Activated gamma-delta T cell treated with Interleukin-2 at 50 U/mL for 16 hours (primary cell): Measurements from ENCODE around the gene YPEL1.
"Not testable (repeated sequence)": the region's sequence is repeated elsewhere in the genome, so short reads cannot be mapped to it uniquely, and the experiment has no call there.

Experiments used
- DNase-seq: peaks from one replicate; pipeline ENCODE4 v3.0.0-alpha.2; 2020

YPEL1 gene

DNA sequence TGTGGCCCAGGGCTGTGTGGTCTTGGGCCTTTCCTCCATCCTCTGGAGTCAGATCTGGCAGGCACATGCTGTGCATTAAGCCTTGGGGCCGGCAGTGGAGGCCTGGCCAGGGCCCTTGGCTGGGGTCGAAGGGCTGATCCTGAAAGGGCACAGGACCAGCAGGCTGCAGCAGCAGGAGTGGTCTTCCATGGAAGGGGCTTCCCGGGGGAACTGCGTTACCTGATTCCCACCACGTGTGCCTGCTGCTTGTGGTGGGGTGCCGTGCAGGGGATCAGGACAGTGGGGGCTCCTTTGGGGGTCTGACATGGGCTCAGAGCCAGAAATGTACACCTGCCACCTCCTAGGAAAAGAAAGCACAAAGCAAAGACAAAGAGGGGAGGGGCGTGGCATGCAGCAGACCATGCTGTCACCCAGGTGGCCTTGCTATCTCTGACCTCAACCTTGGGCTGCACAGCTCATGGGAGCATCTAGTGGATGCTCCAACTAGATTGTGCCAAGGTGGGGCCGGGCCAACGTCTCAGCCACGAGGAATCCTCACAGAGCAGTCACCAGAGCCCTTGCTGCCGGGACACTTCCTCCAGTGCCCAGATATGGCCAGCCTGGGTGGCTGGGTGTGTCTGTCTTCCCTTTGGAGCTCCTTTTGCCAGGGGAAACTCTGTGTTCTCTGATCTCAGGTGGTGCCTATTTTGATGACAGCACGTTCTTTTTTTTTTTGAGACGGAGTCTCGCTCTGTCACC is 17.9 kb upstream of the YPEL1 start:
- DNase-seq = no peak

DNA sequence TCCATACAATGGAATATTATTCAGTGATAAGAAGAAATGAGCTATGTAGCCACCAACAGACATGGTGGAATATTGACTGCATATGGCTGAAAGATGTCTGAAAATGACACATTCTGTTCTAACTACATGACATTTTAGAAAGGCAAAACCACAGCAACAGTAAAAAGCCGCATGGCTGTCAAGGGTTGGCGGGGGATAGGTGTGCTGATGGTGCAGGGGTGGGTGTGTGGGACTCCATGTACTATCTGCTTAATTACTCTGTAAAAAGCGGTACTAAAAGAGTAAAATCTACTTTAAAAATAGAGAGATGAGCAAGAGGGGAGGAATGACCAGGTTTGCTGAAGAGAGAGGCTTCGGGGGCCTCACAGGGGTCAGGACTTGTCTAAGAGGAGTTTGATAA is 16.7 kb upstream of the YPEL1 start:
- DNase-seq = no peak

DNA sequence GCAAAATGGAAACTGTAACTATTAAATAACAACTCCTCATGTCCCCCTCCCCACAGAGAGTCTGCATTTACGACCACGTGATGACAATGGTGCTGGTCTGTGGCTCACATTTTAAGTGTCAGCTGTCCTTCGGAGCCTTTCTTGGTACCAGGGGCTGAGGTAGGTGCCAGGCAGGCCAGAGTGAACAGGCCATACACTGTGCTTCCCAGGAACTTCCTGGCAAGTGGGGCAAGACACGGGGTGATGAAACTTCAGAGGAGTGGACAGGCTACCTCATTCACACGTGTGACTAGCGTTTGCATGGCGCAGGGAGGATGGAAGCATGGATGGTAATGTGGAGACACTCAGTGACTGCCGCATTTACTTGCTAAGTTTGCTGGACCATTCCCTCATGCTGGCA is 10.4 kb upstream of the YPEL1 start:
- DNase-seq = no peak

DNA sequence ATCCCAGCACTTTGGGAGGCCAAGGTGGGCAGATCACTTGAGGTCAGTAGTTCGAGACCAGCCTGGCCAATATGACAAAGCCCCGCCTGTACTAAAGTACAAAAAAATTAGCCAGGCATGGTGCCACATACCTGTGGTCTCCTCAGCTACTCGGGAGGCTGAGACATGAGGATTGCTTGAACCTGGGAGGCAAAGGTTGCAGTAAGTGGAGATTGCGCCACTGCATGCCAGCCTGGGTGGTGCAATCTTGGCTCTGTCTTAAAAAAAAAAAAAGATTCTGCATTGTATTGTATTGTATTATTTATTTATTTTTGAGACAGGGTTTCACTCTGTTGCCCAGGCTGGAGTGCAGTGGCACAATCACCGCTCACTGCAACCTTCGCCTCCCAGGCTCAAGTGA is 9.3 kb upstream of the YPEL1 start:
- not testable (repeated sequence) for DNase-seq

DNA sequence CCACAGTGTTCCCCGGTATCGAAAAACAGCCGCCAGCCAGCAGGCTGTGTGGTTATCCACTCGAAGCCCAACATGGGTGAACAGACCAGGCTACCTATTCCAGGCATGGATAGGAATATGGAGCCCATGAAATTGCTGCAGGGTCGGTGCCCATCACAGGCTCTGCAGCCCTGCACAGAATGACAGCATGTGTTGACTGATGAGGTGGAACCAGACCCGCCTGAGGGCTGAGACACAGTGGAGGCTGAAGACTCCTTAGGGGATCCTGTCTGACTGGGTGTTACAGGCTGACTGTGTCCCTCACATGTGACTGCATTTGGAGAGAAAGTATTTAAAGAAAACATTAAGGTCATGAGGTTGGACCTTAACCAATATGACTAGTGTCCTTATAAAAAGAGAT is 6.2 kb upstream of the YPEL1 start:
- no peak for DNase-seq

DNA sequence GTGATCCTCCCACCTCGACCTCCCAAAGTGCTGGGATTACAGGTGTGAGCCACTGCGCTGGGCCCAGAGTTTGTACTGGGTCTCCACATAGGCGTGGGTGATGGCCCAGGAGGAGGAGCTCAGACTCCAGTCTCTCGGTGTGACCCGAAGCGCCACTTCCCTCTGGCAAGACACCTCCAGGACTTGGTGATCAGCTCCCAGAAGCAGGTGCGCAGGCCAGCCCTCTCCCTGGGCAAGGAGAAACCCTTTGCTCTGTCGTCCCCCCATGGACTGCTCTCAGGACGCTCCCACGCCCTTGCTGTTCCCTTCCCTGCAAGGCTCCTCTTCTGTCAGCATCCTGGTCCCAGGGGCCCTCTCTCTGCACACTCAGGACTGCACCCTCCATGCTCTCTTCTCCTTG is 5.5 kb upstream of the YPEL1 start:
- no peak for DNase-seq

DNA sequence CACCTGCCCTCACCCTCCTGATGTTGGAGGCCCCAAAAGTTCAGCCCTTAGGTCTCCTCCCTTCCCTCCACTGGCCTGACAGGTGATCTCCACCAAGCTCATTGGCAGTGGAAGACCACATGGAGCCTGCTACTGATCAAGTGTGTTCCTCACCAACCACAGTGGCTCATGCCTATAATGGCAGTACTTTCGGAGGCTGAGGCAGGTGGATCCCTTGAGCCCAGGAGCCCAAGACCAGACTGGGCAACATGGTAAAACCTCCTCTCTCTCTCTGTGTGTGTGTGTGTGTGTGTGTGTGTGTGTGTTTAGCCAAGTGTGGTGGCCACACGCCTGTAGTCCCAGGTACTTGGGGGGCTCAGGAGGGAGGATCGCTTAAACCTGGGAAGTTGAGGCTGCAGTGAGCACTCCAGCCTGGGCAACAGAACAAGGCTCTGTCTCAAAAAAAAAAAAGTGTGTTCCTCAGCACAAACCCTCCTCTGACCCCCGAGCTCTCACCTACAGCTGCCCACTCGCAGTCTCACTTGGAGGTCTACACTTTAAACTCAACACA is 4.3 kb upstream of the YPEL1 start:
- DNase-seq = no peak

DNA sequence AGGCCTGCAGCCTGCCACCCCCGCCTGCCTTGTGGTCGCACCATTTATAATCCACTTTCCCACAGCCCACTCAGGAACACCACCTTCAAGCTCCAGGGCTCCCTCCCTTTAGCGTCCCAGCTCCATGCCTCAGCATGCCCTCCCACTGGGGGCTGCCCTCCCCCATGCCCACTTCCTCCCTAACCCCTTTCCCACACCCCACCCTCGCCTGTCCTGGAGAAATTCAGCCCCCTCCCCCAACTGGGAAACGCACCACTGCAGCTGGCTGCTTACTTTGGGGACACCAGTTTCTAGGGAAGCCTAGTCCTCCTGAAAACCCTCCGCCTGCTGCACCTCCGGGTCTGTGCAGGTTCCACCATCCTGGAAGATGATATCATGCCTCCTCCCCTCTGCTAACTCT is 3.4 kb upstream of the YPEL1 start:
- DNase-seq = no peak

DNA sequence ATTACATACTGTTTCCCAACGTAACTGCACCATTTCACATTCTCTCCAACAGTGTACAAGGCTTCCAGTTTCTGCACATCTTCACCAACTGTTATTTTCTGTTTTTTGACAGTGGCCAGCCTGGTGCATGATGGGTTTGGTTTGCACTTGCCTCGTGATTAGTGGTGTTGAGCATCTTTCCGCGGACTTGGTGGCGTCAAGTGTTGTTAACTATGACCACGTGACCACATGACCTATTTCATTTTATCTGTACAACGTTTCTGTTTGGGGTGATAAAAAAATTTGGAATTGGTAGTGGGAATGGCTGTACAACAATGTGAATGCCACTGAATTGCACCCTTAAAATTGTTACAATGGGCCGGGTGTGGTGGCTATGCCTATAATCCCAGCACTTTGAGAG is 2.5 kb upstream of the YPEL1 start:
- DNase-seq = no peak

DNA sequence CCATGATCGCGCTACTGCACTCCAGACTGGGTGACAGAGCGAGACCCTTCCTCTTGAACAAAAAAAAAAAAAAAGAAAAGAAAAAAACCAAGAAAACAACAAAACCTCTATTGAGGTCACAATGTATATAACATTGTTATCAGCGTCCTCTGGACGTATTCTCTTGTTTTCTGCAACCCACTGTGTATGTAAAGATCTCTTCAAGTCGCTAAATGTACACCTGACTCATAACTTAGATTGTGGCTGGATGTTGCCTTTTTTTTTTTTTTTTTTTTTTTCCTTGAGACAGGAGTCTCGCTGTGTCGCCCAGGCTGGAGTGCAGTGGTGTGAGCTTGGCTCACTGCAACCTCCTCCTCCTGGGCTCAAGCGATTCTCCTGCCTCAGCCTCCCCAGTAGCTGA is 1.4 kb upstream of the YPEL1 start:
- no peak for DNase-seq

DNA sequence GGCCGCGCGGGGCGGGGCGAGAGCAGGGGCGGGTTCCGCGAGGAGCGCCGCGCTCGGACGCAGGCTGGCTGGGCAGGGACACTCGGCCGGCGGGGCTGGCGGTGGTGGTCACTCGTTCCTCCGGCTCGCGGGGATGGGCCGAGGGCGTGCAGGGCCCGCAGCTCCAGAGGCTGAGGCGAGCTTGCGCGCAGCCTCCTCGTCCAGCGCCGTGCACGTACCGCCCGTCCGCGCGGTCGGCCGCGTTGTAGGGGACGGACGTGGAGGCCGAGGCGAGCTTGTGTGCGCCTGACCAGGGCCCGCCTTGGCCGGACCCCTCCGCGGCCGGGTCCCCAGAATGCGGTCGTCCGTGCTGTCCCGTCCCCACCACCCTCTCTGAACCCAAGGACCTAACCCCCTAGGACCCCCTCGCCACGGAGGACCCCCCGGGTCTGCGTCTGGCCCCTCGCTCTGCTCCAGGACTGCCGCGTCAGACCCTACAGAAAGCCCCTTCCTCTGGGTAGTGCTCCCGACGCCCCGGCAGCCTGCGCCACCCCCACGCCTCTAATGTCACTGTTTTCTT is 569 bp upstream of the YPEL1 start:
- no peak for DNase-seq

DNA sequence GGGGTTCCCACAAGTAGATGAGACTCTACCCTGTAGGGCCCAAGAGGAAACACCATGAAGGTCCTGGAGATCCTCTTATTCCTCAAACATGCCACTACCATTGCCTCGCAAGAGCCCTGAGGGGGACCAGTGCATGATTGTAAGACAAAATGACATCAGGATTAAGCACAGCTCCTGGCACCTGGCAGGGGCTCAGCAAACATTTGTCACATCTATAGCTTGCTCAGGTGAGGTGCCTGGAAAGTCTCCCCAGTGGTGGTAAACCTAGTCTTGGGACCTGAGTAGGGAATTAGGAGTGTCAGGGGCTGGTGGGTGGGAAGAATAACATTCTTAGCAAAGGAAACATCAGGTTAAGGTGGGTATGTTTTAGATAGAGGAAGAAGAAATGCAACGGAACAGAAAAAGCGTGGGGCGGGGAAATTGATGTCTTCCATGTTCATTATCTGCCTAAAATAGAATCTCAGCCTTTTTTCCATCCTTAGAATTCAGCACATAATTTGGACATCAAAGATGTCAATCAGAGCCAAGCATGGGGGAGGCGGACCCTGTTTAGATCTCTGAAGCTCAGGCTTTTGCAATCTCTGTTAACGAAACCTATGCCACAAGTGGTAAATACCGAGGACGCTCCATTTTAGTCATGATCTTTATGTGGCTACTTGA is 924 bp downstream of the YPEL1 start:
- peak; percentile 10 for DNase-seq

DNA sequence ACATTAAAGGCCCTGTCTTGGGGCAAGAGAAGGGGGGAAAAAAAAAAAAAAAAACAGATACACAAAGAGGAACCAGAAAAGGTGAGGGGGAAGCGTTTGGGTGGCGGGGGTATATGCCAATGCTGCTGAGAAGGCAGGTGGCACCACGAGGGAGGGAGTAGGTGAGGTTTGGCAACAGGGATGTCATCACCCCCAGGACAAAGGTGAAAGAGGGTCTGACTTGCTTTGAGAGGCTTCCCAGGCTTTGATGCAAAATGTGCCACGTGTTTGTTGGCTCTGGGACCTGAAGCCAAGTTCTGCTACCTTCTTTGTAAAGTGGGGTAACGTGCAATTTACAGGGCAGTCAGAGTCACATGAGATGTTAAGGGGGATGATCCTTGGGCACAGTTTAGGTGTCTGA is 4.1 kb downstream of the YPEL1 start:
- DNase-seq = no peak

DNA sequence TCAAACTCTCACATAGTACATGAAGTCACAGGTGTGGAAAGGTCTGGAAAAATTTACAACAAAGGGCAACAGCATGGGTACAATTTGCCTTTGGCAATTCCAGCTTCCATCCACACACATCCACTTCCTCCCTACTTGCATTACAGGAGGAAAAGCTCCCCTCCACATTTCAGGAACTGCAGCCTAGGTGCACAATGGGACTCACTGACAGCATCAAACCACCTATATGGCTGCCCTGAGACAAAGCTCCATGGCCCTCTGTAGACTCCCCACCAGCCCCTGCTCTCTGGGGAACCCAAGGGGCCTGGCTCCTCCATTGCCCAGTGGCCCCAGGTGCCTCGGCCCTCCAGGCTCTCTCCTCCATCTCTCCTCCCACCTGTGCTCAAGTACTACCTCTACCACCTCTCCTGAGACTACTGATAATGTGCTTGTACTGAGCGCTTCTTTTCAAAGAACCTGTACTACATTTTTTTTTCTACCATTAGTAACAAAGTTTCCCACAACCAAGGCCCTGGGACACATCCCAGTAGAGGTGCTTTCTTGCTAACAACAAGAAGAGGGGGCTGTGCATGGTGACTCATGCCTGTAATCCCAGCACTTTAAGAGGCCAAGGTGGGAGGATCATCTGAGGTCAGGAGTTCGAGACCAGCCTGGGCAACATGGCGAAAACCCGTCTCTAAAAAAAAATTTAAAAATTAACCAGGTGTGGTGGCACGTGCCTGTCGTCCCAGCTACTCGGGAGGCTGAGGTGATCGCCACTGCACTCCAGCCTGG is 4.9 kb downstream of the YPEL1 start:
- DNase-seq = no peak

DNA sequence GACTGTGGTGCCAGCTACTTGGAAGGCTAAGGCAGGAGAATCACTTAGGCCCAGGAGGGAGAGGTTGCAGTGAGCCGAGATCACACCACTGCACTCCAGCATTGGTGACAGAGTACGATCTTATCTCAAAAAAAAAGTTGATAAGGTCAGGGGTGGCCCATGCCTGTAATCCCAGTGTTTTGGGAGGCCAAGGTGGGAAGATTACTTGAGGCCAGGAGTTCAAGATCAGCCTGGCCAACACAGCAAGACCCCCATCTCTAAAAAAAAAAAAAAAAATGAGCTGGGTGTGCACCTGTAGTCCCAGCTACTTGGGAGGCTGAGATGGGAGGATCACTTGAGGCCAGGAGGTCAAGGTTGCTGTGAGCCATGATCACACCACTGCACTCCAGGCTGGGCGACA is 6.4 kb downstream of the YPEL1 start:
- DNase-seq = not testable (repeated sequence)

DNA sequence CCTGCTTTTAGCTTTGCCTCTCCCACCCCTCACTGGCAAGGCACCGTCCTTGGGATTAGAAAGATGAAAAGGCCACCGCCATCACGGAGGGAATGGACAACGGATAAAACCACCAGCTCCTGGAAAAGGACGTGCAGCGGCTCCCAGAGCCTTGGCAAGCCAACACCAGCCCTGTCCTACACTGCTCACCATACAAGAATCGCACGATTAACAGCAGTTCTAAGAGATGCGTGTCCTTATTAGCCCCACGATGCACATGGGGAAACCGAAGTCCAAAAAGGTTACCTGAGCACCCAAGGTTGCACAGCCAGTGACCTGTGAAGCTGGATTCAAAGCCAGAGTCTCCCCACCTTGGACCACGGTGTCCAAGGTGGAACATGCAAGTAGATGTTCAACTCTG is 7.3 kb downstream of the YPEL1 start:
- no peak for DNase-seq

DNA sequence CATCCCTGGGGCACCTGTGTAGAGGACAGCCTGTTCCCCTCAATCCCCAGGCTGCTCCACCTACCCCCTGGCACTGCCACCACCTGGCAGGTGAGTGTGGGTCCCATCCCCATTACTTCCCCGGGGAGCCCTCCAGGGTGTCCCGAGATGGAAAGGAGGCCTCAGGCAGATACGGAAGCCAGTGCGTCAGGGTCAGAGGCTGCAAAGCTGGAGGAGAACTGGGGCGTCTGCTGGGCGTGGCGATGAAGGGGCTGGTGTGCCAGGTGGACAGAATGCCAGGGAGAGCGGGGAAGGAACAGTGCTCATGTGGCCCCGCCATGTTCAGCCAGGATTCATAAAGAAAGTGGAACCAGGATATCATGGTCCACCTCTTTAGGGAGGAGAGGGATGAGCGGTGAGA is 7.8 kb downstream of the YPEL1 start:
- no peak for DNase-seq

DNA sequence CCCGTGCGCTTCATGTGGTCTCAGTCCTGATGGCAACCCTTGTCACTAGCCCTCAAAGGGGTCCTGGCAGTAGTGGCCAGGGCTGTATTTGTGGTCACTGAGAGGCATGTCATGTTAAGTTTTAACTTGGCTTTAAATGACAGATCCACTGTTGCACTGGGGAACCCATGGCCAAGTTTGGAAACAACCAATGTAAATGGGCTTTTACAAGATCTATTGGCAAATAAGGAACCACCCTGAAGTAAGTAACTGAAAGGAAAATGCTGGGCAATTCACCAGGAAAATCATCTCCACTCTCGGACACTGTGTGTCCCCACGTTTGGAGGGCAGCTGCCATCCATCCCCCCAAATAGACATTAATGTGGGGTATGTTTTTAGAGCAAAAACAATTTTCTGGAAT is 8.4 kb downstream of the YPEL1 start:
- no peak for DNase-seq

DNA sequence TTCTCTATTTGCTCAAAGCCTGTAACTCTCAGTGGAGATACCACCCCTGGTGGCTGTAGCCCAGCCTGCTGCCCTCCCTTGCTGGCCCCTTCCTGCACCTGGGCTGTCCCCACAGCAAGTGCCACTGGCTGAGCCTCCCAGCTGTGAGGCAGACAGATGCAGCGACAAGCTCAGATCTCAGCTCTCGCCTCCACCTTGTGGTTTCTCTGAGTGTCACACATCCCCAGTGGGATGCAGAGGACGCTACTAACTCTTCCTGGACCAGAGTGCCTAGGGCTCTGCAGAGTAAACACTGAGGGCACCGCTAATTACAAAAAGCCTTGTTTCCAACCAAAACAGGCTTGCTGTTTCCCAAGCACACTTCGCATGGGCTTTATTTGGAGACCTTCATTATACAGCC is 8.9 kb downstream of the YPEL1 start:
- DNase-seq = peak; percentile 50

DNA sequence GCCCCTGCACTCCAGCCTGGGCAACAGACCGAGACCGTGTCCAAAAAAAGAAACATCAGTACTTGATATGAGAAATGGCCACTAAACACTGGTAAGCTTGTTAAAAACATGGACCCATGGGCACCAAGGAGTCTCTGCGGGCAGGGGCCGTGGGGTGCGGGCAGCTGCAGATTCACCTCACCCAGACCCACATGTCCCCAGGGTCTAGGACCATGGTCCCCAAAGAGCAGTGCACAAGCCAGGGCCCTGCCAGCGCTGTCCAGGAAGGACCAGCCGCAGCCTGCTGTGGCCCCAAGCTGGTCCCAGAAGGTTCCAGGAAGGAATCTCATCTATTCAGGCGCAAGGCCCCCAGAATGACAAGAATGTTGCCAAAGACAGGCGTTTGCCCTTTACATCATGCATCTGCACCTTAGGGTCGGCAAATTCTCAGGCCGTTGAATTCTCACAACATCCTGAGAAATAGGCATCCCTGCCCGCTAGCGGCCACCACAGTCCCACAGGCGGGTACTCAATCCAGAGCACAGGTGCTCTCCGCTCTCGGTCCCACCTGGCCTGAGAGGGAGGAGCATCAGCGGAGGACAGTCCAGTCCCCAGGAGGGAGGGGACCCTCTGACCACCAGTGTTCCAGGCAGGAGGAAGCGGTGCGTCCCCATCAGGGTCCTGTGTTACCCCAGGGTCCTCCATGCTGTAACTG is 9.5 kb downstream of the YPEL1 start:
- DNase-seq = no peak

DNA sequence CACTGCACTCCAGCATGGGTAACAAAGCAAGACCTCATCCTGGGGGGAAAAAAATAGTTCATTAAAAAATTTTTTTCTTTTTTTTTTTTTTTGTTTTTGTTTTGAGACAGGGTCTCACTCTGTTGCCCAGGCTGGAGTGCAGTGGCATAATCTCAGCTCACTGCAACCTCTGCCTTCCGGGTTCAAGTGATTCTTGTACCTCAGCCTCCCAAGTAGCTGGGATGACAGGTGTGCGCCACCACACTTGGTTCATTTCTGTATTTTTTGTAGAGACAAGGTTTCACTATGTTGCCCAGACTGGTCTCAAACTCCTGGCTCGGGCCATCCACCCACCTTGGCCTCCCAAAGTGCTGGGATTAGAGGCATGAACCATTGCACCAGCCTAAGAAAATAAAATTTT is 11.1 kb downstream of the YPEL1 start:
- not testable (repeated sequence) for DNase-seq

DNA sequence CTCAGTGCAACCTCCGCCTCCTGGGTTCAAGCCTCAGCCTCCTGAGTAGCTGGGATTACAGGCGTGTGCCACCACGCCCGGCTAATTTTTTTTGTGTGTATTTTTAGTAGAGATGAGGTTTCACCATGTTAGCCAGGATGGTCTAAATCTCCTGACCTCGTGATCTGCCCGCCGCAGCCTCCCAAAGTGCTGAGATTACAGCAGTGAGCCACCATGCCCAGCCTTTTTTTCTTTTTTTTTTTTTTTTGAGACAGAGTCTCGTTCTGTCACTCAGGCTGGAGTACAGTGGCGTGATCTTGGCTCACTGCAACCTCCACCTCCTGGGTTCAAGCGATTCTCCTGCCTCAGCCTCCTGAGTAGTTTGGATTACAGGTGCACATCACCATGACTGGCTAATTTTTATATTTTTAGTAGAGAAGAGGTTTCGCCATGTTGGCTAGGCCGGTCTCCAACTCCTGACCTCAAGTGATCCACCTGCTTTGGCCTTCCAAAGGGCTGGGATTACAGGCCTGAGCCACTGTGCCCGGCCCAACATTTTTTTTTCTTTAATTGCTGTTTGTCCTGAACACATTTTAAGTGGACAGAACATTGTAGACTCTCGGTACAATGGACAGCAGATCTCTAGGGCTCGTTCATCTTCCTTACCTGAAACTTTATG is 14.3 kb downstream of the YPEL1 start:
- DNase-seq = not testable (repeated sequence)
